Hepatocyte (in vitro differentiated cells): Measurements from ENCODE around the gene CNTN4.

Experiments used
- EZH2 ChIP-seq: fragments of 200-600 bp; sonication (generic); IDR thresholded peaks from 2 replicates; pipeline ENCODE4 v1.6.1; 2016; ENCODE audit warnings: antibody characterized with exemption, mild to moderate bottlenecking, borderline replicate concordance
- TF ChIP-seq, protein P1 (sequence below): fragments of 200-600 bp; sonication (generic); IDR thresholded peaks from 2 replicates; pipeline ENCODE4 v1.5.1; 2016; ENCODE audit warnings: antibody characterized with exemption, mild to moderate bottlenecking; ENCODE audit not compliant: poor library complexity

DNA sequence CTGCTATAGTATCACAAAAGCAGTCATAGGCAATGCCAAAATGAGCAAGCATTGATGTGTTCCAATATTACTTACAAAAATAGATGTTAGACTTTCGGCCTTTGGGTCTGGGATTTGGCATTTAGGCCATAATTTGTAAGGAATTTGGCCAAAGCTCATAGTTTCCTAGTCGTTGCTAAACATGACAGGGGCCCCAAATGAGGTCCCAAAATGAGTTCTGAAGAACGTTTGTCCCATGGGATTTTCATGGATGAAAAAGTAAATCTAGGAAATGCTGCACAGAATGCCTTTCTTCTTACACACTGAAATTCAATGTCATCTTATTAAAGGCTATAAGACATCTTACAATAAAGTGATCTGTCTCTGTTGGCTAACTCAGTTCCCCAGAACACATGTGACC lies 456.0 kb downstream of the CNTN4 start:
- no peak for TF ChIP-seq EZH2
- TF ChIP-seq, protein P1, sequence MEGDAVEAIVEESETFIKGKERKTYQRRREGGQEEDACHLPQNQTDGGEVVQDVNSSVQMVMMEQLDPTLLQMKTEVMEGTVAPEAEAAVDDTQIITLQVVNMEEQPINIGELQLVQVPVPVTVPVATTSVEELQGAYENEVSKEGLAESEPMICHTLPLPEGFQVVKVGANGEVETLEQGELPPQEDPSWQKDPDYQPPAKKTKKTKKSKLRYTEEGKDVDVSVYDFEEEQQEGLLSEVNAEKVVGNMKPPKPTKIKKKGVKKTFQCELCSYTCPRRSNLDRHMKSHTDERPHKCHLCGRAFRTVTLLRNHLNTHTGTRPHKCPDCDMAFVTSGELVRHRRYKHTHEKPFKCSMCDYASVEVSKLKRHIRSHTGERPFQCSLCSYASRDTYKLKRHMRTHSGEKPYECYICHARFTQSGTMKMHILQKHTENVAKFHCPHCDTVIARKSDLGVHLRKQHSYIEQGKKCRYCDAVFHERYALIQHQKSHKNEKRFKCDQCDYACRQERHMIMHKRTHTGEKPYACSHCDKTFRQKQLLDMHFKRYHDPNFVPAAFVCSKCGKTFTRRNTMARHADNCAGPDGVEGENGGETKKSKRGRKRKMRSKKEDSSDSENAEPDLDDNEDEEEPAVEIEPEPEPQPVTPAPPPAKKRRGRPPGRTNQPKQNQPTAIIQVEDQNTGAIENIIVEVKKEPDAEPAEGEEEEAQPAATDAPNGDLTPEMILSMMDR: no peak
